ENCODE data around the gene CD22. TPM values are rescaled to one million over a fixed set of nuclear protein-coding genes. Genes with fewer than 3 reads are reported as not detected.

The CD22 gene
- total and polyA plus RNA-seq, 2 donors from 2014 or later = 0.82 to 15.4 TPM

GRCh38 chr19:35388277-35389054 is 59.5 kb downstream of the CD22 start:
- H3K4me3 ChIP-seq (ENCODE audit: low read length in 3 of 3) = no peak overlapping the region
- FAIRE-seq = no peak
- no peak for TF ChIP-seq CTCF (IDR thresholded peaks at IDR 0.05; ENCODE audit: borderline replicate concordance, extremely low read depth, insufficient read depth)
- DNase-seq = peak in 1 of 5 donors; percentile 11
- no peak overlapping the region for H3K27ac ChIP-seq (ENCODE audit: low read depth in 2 of 2, low read length in 2 of 2)
- no peaks in the 10 kb centered on the region for H3K4me1 ChIP-seq (ENCODE audit: control insufficient read depth in 2 of 3, insufficient read depth in 2 of 3, low read depth in 1 of 3, low read length in 3 of 3)
- H3K9me3 ChIP-seq (ENCODE audit: control insufficient read depth in 2 of 3, insufficient read depth in 1 of 3, low read length in 3 of 3) = no peaks in the 10 kb centered on the region
- intact Hi-C loops (cut with DNase I) = no loop called here
- H3K27me3 ChIP-seq (ENCODE audit: control insufficient read depth, insufficient read depth, low read length) = no peaks in the 10 kb centered on the region
- no peak overlapping the region for H3K9ac ChIP-seq (ENCODE audit: low read length in 3 of 3)
- H3K36me3 ChIP-seq (ENCODE audit: control insufficient read depth in 2 of 3, insufficient read depth in 3 of 3, low read length in 3 of 3) = no peaks in the 10 kb centered on the region

- Histone ChIP-seq H3K9me3 (ENCODE audit: control insufficient read depth in 2 of 3, insufficient read depth in 1 of 3, low read length in 3 of 3) (no peaks in the 10 kb centered on the region), H3K9ac (ENCODE audit: low read length in 3 of 3) (no peak overlapping the region), H3K27me3 (ENCODE audit: control insufficient read depth, insufficient read depth, low read length) (no peaks in the 10 kb centered on the region), H3K27ac (ENCODE audit: low read depth in 2 of 2, low read length in 2 of 2) (no peak overlapping the region), H3K4me1 (ENCODE audit: control insufficient read depth in 2 of 3, insufficient read depth in 2 of 3, low read depth in 1 of 3, low read length in 3 of 3) (no peaks in the 10 kb centered on the region), H3K4me3 (ENCODE audit: low read length in 3 of 3) (no peak overlapping the region), H3K36me3 (ENCODE audit: control insufficient read depth in 2 of 3, insufficient read depth in 3 of 3, low read length in 3 of 3) (no peaks in the 10 kb centered on the region)
- DNase-seq (no peak), FAIRE-seq (no peak)
- intact Hi-C loops (cut with DNase I) = no loop called here
- TF ChIP-seq CTCF (IDR thresholded peaks at IDR 0.05; ENCODE audit: borderline replicate concordance, extremely low read depth, insufficient read depth) = no peak
Measured at GRCh38 chr19:35389192-35389861, 60.3 kb downstream of the CD22 start.

- intact Hi-C loops (cut with DNase I) = no loop called here
- DNase-seq (no peak), FAIRE-seq (no peak)
- Histone ChIP-seq H3K4me3 (ENCODE audit: low read length in 3 of 3) (no peak overlapping the region), H3K27me3 (ENCODE audit: control insufficient read depth, insufficient read depth, low read length) (no peaks in the 10 kb centered on the region), H3K9me3 (ENCODE audit: control insufficient read depth in 2 of 3, insufficient read depth in 1 of 3, low read length in 3 of 3) (no peaks in the 10 kb centered on the region), H3K9ac (ENCODE audit: low read length in 3 of 3) (no peak overlapping the region), H3K4me1 (ENCODE audit: control insufficient read depth in 2 of 3, insufficient read depth in 2 of 3, low read depth in 1 of 3, low read length in 3 of 3) (no peaks in the 10 kb centered on the region), H3K27ac (ENCODE audit: low read depth in 2 of 2, low read length in 2 of 2) (no peak overlapping the region), H3K36me3 (ENCODE audit: control insufficient read depth in 2 of 3, insufficient read depth in 3 of 3, low read length in 3 of 3) (no peaks in the 10 kb centered on the region)
- no peak for TF ChIP-seq CTCF (IDR thresholded peaks at IDR 0.05; ENCODE audit: borderline replicate concordance, extremely low read depth, insufficient read depth)
Measured at GRCh38 chr19:35392742-35393715, 64.0 kb downstream of the CD22 start.

Measured in kidney (tissue), 14 donors.